Right lobe of liver (tissue), 6 donors: ENCODE results near the gene FLOT1. TPM values are rescaled to one million over a fixed set of nuclear protein-coding genes. Genes with fewer than 3 reads are reported as not detected.

Experiments
- ATAC-seq, 4 donors: fragments of 200-7000 bp; cut with Tn5 transposase; one replicate each; pipeline ENCODE4 v1.9.1; 2020; ENCODE audit warnings: mild to moderate bottlenecking in 4 of 4, moderate library complexity in 4 of 4
- DNase-seq, 3 donors: peaks; one replicate each; pipeline ENCODE4 v3.0.0-alpha.2; 2020
- H3K27ac ChIP-seq, 3 donors: fragments of 200-600 bp; one replicate each; pipeline ENCODE4 v1.8.0; 2022
- H3K27me3 ChIP-seq, 2 donors: fragments of 200-600 bp; one replicate each; pipeline ENCODE4 v1.8.0; 2022
- H3K36me3 ChIP-seq, 4 donors: fragments of 200-600 bp; sonication (generic) in 1 of 4; one replicate each; pipeline versions ENCODE4 v1.5.1 to v1.8.0; 2017 to 2022; ENCODE audit warnings: control low read depth in 1 of 4
- H3K4me1 ChIP-seq, 4 donors: fragments of 200-600 bp; sonication (generic) in 1 of 4; one replicate each; pipeline versions ENCODE4 v1.5.1 to v1.8.0; 2017 to 2022; ENCODE audit warnings: control low read depth in 1 of 4
- H3K4me3 ChIP-seq, 3 donors: fragments of 200-600 bp; one replicate each; pipeline ENCODE4 v1.8.0; 2022
- H3K9me3 ChIP-seq, 4 donors: fragments of 200-600 bp; sonication (generic) in 1 of 4; one replicate each; pipeline versions ENCODE4 v1.5.1 to v1.8.0; 2017 to 2022; ENCODE audit warnings: control low read depth in 1 of 4
- CTCF ChIP-seq, 4 donors: fragments of 200-600 bp in 3 of 4; fragments of 450-650 bp in 1 of 4; IDR thresholded peaks; one replicate each; pipeline versions ENCODE4 v1.5.1 to v1.8.0; 2016 to 2022; ENCODE audit warnings: antibody characterized with exemption in 4 of 4, mild to moderate bottlenecking in 2 of 4
- POLR2A ChIP-seq: fragments of 450-650 bp; IDR thresholded peaks from one replicate; pipeline ENCODE4 v1.6.1; 2017; ENCODE audit warnings: antibody characterized with exemption, mild to moderate bottlenecking
- WGBS: methylation state at CpG from one replicate; pipeline ENCODE4 v1.1.6; 2018; ENCODE audit warnings: low coverage, low lambda C conversion rate; ENCODE audit not compliant: insufficient coverage; ENCODE audit errors: missing lambda C conversion rate; 5-methylcytosine and 5-hydroxymethylcytosine counted together
- intact Hi-C, 2 donors: fragments of 100-400 bp; cut with DNase I; formaldehyde crosslinking; loops; one replicate each; pipeline versions ENCODE4 v1.11.2 to v1.14.1; 2022
- total RNA-seq, 6 experiments: library from RNA; depleted of rRNA in 2 of 6; stranded (reverse); fragments of >200 nt in 2 of 6; fragmentation: NEBNext Ultra II Directional in 3 of 6; extraction: Animal tissue kit (Norgen Biotek cat#: 25700) in 3 of 6; gene quantifications; one replicate each; pipeline versions ENCODE4 v1.1.0 to v1.2.4, GENCODE V29; 2016 to 2023
- donor health status: DM: no; HTN: yes; CAD: no.
- donor health status: DM: no; HTN: no; CAD: no.
- donor health status: DM: no; HTN: no; CAD: no.
- donor health status: DM: no; HTN: yes; CAD: no.
- donor health status: DM: no; HTN: yes; CAD: no.

The FLOT1 gene
- total RNA-seq, 6 experiments from 2014 or later, result 37.1 to 92.2 (median 73.5) TPM

DNA sequence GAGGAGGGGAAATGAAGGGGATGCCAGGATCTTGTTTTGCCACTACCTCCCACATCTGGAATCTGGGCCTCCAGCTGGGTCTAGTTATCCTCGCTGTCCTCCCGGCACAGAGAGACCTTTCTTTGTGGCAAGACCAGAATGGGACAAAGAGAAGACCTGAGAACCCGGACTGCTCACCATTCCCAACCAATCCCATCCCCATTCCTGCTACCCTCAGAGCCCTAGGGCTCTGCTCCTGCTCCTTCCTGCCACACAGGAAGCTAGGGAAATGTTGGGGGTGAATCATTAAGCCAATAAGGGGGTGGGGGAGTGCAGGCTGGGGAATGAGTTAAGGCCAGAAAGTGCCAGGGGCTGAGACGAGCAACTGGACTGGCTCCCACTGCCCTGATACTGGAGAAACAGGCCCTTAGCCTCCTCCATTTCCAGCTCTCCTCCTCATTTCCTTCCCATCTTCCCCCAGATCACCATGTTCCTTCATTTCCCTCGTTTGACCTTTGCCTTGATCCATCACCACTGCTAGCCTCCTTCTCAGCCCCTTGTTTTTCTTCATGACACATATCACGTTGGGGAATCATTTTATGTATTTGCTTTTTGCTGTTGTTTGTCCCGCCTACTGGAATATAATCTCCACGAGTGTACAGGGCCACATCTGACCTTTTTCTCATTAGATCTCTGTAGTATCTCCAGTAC, 6.5 kb upstream of the FLOT1 start:
- DNase-seq, result no peak
- no peak overlapping the region for H3K4me3 ChIP-seq
- no peaks in the 10 kb centered on the region for H3K9me3 ChIP-seq
- intact Hi-C loops, result no loop called here
- 74% methylated on average over 7 of the region's 8 CpGs for WGBS
- no peak overlapping the region for H3K27ac ChIP-seq
- H3K36me3 ChIP-seq, result no peaks in the 10 kb centered on the region
- peaks cover 0 to 20% (median 9%) of the 10 kb centered on the region in 4 donors for H3K4me1 ChIP-seq
- ATAC-seq, result no peak
- H3K27me3 ChIP-seq, result no peaks in the 10 kb centered on the region
- TF ChIP-seq CTCF (IDR thresholded peaks at IDR 0.05) (no peak), POLR2A (no peak)

DNA sequence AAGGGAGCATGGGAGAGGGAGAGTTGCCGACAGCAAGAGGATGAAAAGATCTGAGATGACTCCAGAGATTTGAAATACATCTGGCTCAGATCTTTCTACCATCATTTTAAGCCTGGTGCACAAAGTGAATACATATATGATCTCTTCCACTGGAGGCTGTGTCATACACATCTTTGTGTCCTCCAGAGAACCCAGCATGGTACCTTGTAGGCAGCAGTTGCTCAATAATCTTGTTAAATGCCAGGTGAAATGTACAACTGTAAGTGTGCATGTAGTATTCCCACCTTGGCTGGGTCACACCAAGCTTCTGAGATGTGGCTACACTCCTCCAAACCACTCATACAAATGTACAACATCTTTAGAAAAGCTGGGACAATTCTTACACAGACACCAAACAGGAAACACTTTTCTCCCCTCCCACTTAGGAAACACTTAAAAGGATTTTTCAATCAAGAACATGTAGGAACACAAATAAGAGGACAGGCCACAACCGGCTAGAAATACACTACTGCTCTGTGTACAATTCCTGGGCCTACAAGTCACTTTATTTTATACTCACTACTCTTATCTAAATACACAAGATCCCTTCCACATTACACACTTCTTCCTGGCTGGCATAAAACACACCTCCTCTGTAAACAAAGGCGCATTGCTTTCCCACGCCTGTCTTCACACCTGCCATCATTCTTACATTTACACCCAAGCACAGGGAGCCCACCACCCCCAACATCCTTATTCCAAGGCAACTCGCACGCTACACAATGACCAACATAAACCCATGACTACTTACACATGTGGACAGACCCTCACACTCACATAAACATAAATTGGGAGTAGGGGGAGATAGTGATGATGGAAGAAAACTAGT, 5.6 kb upstream of the FLOT1 start:
- intact Hi-C loops, result no loop called here
- no peaks in the 10 kb centered on the region for H3K36me3 ChIP-seq
- H3K9me3 ChIP-seq, result no peaks in the 10 kb centered on the region
- DNase-seq, result no peak
- H3K4me1 ChIP-seq, result peaks cover 0 to 20% (median 9%) of the 10 kb centered on the region in 4 donors
- H3K27ac ChIP-seq, result no peak overlapping the region
- no peak for TF ChIP-seq POLR2A
- TF ChIP-seq CTCF (IDR thresholded peaks at IDR 0.05), result no peak
- no peaks in the 10 kb centered on the region for H3K27me3 ChIP-seq
- WGBS, result 74% methylated on average over 6 of the region's 6 CpGs
- no peak overlapping the region for H3K4me3 ChIP-seq
- ATAC-seq, result no peak

GRCh38 chr6:30747300-30747687, 4.8 kb upstream of the FLOT1 start:
- Histone ChIP-seq H3K36me3 (no peaks in the 10 kb centered on the region), H3K27me3 (no peaks in the 10 kb centered on the region), H3K9me3 (no peaks in the 10 kb centered on the region), H3K4me1 (peaks cover 0 to 20% (median 9%) of the 10 kb centered on the region in 4 donors), H3K4me3 (no peak overlapping the region), H3K27ac (no peak overlapping the region)
- no peak for ATAC-seq
- TF ChIP-seq POLR2A, result no peak
- TF ChIP-seq CTCF (IDR thresholded peaks at IDR 0.05), result no peak
- no peak for DNase-seq
- intact Hi-C loops, result no loop called here
- 89% methylated on average over 1 of the region's 1 CpG for WGBS

DNA sequence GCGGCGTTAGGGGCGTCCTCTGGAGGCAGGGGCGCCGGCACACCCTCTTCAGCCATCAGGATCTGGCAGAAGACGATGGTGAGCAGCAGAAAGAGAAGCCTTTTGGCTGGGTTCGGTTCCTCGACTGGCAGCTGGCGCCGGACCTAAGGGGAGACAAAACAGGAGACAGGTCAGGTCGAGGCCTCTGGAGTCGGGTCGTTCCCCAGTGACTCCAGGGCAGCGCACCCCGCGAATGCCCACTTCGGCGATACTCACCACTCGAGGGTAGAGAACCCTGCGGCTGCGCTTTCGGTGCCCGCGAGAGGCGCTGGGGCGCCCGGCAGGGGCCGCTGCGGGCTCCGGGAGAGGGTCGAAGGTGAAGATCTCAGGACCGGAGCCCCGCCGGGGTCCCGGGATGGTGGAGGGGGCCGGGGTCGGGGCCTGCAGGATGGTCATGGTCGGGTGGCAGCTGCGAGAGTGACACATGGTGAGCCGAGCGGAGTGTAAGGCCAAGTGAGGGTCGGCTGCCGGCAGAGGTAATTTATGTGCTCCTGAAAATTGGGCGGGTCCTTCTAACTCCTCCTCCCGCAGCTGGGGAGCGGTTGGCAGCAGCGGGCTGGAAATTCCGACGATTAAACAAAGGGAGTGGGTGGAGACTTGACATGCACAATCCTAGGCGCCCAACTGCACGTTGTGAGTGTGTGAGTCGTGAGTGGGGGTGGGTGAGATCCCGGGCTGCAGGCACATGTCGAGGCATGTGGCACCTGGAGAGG, 1.7 kb upstream of the FLOT1 start, which contains the start of gene IER3:
Gene IER3, minus strand, starts transcription at position 494 of the 752 bp plus-strand sequence. Its CDS starts 29 bp downstream, at position 465.
- H3K27me3 ChIP-seq, result no peaks in the 10 kb centered on the region
- H3K4me1 ChIP-seq, result peaks cover 0 to 17% (median 8%) of the 10 kb centered on the region in 4 donors
- intact Hi-C loops, result no loop called here
- H3K4me3 ChIP-seq, result peak within 1 kb of the TSS; percentile 82 to 95 (median 93)
- H3K27ac ChIP-seq, result peak within 1 kb of the TSS; percentile 88 to 98 (median 89)
- peak; percentile 99 for TF ChIP-seq POLR2A
- TF ChIP-seq CTCF (IDR thresholded peaks at IDR 0.05), result peak; percentile 44 to 65 (median 51)
- 0% methylated on average over 7 of the region's 54 CpGs for WGBS
- DNase-seq (peak; percentile 91 to 93 (median 92)), ATAC-seq (peak; percentile 60 to 68 (median 64))
- no peaks in the 10 kb centered on the region for H3K9me3 ChIP-seq
- peaks cover 0 to 13% (median 11%) of the 10 kb centered on the region in 4 donors for H3K36me3 ChIP-seq
